ENCODE results near the gene GTF3A. TPM values are rescaled to one million over a fixed set of nuclear protein-coding genes. Genes with fewer than 3 reads are reported as not detected.

Gene GTF3A
- total and polyA plus RNA-seq, 2 donors (not counting 3 experiments of a cell fraction or from before 2014, with no cell fraction given) = 37.9 to 73.3 TPM

DNA sequence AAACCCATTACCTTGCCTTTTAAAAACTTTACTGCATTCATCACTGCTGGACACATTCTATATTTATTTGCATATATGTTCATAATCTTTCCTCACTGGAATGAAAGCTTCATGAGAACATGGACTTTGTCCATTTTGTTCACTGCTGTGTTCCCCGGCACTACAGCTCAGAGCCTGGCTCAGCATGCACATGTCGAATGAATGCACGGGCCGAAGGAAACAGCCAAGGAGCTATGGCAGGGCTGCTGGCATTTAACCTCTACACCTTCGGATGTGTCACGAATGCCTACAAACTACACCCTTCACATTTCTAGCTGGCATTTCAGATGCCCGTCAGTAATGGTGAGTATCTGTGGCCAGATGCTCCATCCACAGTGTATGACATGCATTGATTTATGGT, 18.4 kb downstream of the GTF3A start:
- CTCF ChIA-PET = no interaction called here
- TF ChIP-seq POLR2A (IDR thresholded peaks at IDR 0.05; ENCODE audit: low read depth, low read length) (no peak), FOS (IDR thresholded peaks at IDR 0.05; ENCODE audit: borderline replicate concordance, insufficient read depth, low read length) (no peak), CTCF (IDR thresholded peaks at IDR 0.05; ENCODE audit: extremely low read depth in 1 of 2, insufficient read depth in 1 of 2, low read depth in 1 of 2, low read length in 2 of 2) (no peak), MYC (IDR thresholded peaks at IDR 0.05; ENCODE audit: low read depth, low read length) (no peak), GATA2 (IDR thresholded peaks at IDR 0.05; ENCODE audit: insufficient read depth, insufficient read length, low read depth, low read length) (no peak), JUN (IDR thresholded peaks at IDR 0.05; ENCODE audit: borderline replicate concordance, insufficient read depth, insufficient read length, low read depth) (no peak), POLR2AphosphoS5 (IDR thresholded peaks at IDR 0.05; ENCODE audit: insufficient read depth, low read depth, low read length) (no peak), MAX (IDR thresholded peaks at IDR 0.05; ENCODE audit: insufficient read depth, insufficient read length) (no peak), EZH2 (IDR thresholded peaks at IDR 0.05; ENCODE audit: borderline replicate concordance, low read depth, low read length, severe bottlenecking) (no peak)
- Histone ChIP-seq H3K27me3 (ENCODE audit: control insufficient read depth in 2 of 2, insufficient read depth in 2 of 2, low read length in 2 of 2) (no peaks in the 10 kb centered on the region), H3K36me3 (ENCODE audit: control insufficient read depth in 2 of 2, extremely low read depth in 1 of 2, insufficient read depth in 2 of 2, low read length in 2 of 2) (no peaks in the 10 kb centered on the region), H3K9me1 (replicated peaks; ENCODE audit: control insufficient read depth, extremely low read depth, insufficient read depth, low read length) (no peaks in the 10 kb centered on the region), H3K79me2 (ENCODE audit: control insufficient read depth, insufficient read depth, low read length) (peaks cover 5% of the 10 kb centered on the region), H3K27ac (ENCODE audit: insufficient read depth, low read depth, low read length) (no peak overlapping the region), H3K9ac (replicated peaks; ENCODE audit: extremely low read depth, insufficient read depth, low read length) (no peak overlapping the region), H3K4me1 (ENCODE audit: control insufficient read depth, extremely low read depth, insufficient read depth, low read length) (peaks cover 6% of the 10 kb centered on the region), H3K9me3 (replicated peaks; ENCODE audit: control insufficient read depth, insufficient read depth, low read length) (no peaks in the 10 kb centered on the region), H3K4me2 (ENCODE audit: insufficient read depth, low read length) (no peak overlapping the region), H3K4me3 (replicated peaks in 1 of 3; ENCODE audit: insufficient read depth in 1 of 3, low read depth in 1 of 3, low read length in 3 of 3) (no peak overlapping the region), H4K20me1 (replicated peaks; ENCODE audit: control insufficient read depth, extremely low read depth, insufficient read depth, low read length) (no peaks in the 10 kb centered on the region), H2AFZ (ENCODE audit: low read depth, low read length) (no peak overlapping the region)
- no TSS peak for BruUV-seq (replicated peaks)
- FAIRE-seq (no peak), DNase-seq (ENCODE audit: low read depth, low spot score) (no peak)
- dilution Hi-C loops (cut with MboI; ENCODE audit: extremely low pct_ligation_motif_present, low sequenced_read_pairs) (no loop called here), intact Hi-C loops (cut with micrococcal nuclease) (no loop called here)
- POLR2A ChIA-PET = no interaction called here
